Fibroblast of lung (primary cell): Measurements from ENCODE around the gene RPL22.

Experiments
- CTCF ChIP-seq, 2 donors: IDR thresholded peaks in 1 of 2; conservative IDR thresholded peaks in 1 of 2; 1 replicate in 1 of 2; 2 replicates in 1 of 2; pipeline ENCODE4 v1.5.1; 2011 to 2012; ENCODE audit warnings: low read length in 2 of 2, control low read depth in 1 of 2, inconsistent platforms in 1 of 2, low read depth in 1 of 2, mild to moderate bottlenecking in 1 of 2
- EZH2 ChIP-seq: IDR thresholded peaks from 2 replicates; pipeline ENCODE4 v1.5.1; 2012; ENCODE audit warnings: low read length, control low read depth, mild to moderate bottlenecking; ENCODE audit errors: missing control alignments

DNA sequence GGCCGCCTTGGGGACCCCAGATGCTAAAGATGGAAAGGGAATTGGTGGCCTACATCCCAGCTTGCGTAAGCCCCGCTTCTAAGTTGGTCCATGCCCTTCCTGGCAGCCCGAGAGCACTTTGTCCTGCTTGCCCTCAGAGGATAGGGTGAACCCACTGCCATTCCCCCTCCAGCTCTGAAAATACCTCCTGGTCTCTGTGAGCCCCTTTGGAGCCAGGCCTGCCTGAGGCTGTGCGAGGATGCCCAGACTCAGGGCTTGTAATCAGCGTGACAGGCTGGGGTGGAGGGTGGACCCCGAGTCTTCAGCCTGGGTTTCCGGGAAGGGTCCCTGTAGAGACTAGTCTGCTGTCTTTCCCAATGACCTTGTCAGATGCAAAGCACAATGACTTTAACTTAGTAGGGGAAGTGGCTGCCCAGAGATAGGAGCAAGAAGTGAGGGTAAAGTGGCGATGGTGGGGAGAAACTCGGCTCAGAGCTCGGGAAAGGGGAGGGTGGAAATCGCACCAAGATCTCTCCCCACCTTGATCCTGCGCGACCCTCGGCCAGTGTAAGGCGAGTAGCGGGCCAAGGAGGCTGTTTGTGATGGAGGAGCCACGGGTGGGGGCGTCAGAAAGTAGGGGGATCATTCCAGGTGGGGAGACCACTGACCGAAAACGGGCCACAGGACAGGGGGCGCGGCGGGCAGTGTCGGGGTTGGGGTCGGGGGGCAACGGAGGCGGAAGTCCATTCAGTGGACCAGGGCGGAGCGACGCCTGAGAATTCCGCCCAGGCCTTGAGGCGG, 41.9 kb upstream of the RPL22 start:
- TF ChIP-seq CTCF (conservative IDR thresholded peaks at IDR 0.05 in 1 of 2, IDR thresholded peaks at IDR 0.05 in 1 of 2; ENCODE audit: low read depth in 1 of 2, low read length in 2 of 2) (no peak), EZH2 (no peak)
